GM19395 (cell line): ENCODE data around the gene GRIK3.
"Not testable (repeated sequence)": the region's sequence is repeated elsewhere in the genome, so short reads cannot be mapped to it uniquely, and the experiment has no call there.

Source experiments
- ATAC-seq: cut with Tn5 transposase; IDR thresholded peaks from one replicate; pipeline ENCODE4 v1.9.1; 2021; ENCODE audit warnings: mild to moderate bottlenecking, moderate library complexity; ENCODE audit not compliant: unreplicated experiment

The GRIK3 gene

DNA sequence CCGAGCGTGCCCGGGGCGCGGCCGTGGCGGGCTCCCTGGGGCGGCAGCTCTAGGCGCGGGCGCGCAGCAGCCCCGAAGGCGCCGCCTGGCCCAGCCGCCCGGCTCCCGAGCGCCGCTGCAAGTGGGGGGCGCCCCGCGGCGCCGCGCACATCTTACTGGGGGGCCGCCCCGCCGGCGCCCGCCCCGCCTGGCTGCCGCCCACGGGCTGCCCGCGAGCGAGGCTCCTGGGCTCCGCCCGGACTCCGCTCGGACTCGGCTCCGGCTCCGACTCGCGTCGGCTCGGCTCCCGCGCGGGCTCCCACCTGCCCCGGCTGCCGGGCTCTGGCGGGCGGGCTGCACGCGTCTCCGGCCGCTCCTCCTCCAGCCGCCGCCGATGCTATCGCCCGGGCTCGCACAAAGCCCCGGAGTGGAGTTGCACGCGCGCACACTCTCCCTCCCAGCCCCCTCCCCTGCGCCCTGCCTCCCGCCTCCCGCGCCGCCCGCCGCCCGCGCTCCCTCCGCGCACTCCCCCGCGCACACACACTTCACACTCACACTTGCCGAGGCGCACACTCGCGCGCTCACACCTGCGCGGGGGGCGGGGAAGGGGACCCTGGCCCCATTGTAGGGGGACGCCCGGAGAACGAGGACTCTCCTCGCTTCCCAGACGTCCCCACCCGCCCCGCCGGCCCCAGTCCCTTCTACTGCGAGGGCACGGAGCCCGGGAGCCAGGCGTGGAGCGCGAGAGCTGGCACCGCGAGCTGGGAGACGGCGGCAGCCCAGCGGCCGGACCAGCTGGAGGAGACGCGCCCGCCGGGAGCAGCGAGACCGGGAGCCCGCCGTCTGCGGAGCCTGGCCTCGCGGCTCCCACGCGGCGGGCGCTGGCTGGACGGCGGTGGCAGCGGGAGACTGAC lies at the start of gene GRIK3:
TSS of gene GRIK3 (minus strand) at position 395 of the 893 bp plus-strand sequence. CDS start 407 bp downstream, outside the sequence.
- ATAC-seq, result no peak

DNA sequence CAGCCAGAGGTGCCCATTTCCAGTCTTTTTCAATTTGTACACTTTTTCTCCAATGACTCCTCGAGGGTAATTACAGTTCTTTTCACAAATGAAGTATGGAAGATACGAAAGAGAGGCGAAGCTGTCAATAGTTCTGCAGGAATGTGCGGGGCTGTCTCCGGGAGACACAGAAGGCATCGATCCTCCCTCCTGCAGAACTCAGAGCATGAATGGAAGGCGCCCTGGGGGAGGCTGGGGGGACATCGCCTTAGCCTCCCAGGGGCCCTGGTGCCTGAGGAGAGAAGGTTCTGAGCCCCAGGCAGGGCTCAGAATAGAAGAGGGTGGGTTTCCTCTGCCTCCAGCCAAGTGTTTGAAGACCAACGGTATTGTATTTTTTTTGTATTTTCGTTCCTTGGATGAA lies 49.7 kb upstream of the GRIK3 start:
- no peak for ATAC-seq

DNA sequence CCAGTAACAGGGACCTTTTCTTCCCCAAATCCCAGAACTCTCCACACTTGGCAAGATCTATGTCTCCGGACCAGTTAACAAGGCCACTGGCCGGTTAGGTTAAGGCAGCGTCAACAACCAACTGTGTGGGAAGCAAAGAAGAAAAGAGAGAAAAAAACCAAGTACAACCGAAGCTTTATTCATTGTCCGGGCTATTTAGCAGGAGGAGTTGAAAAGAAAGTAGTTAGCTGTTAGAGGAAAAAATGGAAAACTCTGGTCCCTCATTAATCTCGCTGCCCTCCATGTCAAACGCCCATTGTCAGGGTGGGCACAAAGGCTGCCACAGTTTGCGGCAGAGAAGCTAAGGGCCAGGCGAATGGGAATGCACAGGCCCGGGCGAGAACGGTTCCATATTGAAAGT lies 49.3 kb upstream of the GRIK3 start:
- no peak for ATAC-seq

DNA sequence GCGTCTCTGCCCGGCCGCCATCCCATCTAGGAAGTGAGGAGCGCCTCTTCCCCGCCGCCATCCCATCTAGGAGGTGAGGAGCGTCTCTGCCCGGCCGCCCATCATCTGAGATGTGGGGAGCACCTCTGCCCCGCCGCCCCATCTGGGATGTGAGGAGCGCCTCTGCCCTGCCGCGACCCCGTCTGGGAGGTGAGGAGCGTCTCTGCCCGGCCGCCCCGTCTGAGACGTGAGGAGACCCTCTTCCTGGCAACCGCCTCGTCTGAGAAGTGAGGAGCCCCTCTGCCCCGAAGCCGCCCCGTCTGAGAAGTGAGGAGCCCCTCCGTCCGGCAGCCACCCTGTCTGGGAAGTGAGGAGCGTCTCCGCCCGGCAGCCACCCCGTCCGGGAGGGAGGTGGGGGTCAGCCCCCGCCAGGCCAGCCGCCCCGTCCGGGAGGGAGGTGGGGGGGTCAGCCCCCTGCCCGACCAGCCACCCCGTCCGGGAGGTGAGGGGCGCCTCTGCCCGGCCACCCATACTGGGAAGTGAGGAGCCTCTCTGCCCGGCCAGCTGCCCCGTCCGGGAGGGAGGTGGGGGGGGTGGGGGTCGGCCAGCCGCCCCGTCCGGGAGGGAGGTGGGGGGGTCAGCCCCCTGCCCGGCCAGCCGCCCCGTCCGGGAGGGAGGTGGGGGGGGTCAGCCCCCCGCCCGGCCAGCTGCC lies 46.1 kb upstream of the GRIK3 start:
- not testable (repeated sequence) for ATAC-seq

DNA sequence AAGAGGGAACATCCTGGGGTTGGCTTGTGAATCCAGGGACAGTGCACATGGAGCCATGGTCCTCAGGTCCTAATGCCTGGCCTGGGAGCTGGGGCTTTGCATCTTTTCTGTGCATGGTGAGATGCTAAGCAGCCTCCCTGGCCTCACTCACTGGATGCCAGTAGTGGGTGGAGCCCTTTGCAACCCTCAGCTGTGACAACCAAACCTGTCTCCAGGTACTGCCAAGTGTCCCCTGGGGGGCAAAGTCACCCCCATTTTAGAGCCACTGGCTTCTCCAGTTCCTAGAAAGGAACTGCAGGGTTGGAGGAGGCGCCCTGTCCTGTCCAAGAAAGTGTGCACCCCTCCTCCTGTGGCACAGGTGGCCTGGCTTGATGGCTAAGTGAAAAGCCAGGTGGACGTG lies 44.6 kb upstream of the GRIK3 start:
- no peak for ATAC-seq

DNA sequence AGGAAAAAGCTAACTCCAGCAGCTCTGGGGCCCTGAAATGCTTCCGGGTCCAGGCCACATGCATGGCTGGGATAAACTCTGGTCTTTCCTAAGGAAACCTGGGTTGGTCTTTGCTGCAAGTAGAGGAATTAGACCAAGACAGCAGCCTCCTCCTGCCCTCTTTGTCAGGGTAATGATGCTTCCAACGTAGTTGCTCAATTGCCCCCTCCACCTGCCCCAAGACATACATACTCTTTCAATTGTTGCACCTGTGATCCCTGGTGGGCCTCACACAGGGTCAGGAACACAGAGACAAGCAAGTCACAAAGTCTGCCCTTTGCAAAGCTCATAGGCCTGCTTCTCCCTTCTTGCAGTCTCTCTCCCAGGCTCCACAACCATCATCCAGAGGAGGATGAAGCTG lies 41.9 kb upstream of the GRIK3 start:
- no peak for ATAC-seq

DNA sequence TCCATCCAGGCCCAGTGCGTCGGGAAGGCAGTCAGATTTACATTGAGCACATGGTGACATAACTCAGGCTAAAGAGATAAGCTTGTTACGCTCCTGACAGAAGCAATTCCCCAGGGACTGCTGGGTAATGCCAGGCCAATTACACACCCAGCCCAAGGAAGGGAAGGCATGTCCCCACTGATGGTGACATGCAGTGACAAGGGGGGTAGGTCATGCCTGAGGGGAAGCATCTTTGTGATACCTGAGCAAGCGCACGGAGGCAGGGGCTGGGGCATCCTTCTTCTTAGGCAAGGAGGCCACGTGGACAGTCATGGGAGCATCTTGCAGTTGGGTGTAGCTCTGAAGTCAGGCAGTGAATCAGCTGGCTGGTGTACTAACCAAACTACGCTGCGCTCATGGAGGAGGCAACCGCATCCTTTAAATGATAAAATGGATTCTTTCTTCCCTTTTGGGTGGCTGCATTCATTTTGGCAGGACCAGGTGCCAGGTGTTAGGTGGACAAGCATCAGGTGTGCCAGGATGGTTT lies 39.6 kb upstream of the GRIK3 start:
- ATAC-seq, result no peak

DNA sequence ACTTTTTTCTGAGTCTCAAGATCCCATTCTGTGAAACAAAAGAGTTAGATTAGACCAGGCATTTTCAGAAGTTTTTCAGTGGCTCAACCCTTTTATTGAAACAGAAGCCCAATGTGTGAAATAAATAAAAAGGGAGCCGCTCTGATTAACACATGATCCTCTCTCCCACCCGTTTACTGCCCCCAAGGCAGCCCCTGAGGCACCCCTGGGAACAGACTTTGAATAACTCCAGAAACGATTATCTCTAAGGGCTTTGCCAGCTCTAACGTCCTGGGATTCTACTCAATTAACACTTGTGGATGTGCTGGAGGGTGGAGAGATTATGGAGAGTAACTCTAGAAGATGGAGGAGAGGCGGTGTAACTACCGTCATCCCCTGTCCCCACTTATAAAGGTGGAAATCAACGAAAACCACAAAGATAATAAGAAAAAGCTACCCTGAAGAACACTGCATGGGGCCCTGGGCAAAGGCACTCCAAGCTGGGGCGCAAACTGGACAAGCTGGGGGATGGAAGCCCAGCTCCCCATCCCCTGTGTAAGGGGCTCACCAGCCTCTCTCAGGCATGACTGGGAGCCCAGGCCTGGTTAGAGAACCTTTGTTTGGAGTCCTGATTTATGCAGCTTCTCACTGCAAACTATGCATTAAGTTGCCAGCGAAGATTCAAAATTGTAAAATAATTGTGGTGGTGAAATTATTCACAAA lies 39.0 kb upstream of the GRIK3 start:
- ATAC-seq, result no peak

DNA sequence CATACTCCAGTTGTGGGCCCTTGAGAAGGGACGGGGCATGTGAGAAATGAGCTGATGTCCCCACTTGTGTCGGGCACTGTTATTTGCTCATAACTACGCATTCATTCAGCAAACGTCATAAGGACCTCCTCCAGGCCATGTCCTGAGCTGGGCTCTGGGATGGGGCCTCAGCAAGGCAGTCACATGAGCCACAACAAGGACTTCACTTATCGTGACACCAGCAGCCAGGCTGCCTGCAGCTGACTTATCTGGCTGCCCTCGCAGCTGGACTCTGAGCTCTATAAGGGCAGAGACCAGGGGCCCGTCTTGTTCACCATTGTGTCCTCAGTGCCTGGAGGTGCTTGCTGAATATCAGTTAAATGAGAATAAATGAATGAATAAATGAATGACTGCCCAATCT lies 37.5 kb upstream of the GRIK3 start:
- ATAC-seq, result no peak

DNA sequence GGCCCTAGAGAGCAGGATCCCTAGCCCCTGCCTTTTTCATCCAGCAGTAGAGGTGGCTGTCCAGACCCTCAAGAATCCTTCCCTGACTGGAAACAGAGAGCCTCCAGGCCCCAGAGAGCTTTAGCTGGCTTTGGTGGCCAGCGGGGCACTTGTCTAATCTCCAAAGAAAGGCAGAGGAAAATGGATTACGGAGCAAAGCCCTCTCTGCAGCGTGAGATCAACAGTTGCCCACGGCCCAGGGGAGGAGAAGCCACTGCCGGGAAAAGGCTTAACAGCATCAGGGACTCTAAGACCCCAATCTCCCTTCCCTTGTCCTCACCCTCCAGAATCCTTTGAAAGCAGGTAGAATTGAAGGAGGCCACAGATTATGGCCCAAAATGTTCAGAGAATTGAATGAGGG lies 35.8 kb upstream of the GRIK3 start:
- ATAC-seq, result no peak

DNA sequence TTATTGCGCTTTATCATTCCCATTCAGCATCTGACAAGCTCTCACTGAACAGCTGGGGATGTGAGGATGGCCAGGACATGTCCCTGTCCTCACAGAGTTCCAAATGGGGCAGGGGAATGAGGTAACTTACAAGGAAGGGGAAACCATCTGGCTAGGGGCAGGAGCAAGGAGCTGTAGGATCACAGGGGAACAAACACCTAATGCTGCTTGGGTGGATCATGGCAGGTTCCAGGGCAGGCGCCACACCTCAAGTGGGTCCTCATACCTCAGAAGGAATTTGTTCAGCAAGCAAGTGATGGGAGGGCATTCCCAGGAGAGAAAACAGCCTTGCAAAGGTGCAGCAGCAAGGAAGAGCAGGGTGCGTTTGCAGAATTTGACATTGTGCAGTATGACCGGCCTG lies 35.1 kb upstream of the GRIK3 start:
- no peak for ATAC-seq

DNA sequence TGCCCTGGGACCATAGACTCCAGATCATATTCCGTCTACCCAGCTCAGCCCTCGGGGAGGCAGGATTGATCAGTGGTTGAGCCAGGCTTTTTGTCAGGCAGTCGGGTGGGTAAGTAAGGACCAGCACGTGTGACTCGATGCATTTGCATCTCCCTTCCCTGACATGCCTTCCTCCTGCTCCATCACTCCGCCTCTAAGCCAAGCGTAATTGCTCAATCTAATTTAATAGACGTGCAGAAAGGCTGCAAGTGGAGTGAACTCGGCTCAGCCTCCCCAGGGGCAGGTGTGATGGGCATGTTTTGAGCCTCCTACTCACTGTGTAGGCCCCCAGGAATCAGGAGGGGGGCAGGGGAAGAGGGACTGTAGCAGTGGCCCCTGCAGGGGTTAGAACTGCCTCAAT lies 34.6 kb upstream of the GRIK3 start:
- no peak for ATAC-seq

DNA sequence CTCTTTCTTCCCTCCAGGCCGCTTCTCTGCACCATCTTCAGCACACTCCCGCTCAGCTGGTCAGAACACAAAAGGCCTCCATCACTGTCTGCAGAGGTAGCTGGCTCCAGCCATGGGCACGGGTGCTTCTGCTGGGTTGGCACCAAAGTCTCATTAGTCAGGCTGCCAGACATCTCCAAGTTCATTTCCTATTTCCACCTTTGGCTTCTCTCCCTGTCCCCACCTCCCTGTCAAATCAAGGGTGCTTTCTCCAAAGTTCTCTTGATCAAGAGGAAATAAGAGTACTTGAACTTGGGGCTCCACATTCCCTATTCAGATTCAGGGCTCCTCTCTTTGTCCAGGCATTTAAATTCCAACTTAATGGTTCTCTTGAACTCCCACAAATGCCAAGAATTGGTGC lies 33.9 kb upstream of the GRIK3 start:
- no peak for ATAC-seq

DNA sequence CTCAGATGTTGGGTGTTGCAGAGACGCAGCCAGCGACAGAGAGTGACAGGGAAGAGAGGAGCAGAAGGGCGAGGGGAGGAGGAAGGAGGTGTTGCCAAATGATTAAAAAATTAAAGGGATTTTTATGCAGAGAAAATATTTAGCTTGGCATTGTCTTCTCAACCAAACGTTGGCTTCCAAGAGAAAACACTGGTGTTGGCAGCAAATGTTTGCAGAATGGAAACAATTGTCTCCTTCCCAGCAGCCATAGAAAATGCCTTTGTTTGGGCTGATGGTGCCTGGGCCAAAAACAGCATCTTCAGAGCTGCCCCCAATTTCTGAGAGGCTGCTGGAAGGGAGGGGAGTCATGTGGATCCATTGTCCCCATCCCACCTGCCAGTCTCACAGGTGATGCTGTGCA lies 29.7 kb upstream of the GRIK3 start:
- no peak for ATAC-seq

DNA sequence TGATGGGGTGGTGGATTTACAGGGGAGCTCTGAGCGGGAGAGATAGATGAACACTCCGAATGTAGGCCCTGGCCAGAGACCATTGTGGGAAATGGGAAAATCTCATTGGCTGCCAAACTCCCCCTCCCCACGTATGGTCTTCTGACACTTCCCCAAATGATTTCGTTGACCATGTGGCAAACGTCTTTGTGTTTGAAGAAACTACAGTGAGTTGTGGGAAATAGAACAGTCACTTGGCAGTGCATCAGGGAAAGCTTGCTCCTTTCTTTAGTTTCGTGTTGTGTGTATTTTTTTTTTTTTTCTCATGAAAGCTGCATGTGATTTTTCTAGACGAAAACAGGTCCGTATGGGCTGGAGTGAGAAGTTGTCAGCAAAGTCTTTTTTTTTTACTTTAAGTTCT lies 25.0 kb upstream of the GRIK3 start:
- ATAC-seq, result no peak

DNA sequence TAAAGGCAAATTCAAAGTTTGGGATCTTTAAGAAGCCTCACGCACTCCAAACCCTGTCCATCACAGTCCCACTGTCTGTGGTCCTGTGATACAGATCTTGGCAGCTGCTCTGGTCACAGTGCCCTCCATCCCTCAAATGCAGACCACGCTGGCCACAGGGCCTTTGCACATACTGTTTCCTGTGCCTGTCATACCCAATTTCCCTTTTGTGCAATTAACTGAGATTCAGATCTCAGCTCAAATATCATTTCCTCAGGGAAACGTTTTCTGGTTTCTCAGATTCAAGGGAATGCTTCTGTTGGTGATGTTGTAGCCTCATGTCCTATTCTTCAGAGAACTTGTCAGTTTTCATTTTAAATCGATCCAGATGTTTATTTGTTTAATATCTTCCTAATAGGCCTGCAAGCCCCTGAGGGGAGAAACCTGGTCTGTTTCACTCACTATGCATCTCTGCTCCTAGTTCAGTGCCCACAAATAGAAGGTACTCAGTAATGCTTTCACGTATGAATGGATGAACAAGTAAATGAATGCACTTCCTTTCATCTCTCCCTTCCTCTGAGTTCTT lies 24.2 kb upstream of the GRIK3 start:
- no peak for ATAC-seq

DNA sequence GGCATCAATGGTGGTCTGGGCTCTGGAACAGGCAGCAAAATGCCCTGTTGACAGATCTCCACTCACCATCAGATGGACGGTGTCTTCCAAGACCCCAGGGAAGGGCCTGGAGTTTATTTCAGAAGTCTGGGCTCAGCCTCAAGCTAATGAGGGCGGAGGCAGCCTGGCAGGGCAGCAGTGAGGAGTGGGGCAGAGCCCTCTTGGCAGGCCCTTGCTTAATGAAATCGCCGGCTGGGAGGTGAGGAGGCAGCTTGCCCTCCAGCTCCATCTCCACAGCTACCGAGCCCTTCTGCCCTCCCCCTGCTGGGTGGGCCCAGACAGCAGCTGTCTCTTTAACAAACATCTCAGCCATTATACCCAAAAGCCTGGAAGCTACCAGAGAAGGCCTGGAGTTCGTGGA lies 22.0 kb upstream of the GRIK3 start:
- ATAC-seq, result no peak

DNA sequence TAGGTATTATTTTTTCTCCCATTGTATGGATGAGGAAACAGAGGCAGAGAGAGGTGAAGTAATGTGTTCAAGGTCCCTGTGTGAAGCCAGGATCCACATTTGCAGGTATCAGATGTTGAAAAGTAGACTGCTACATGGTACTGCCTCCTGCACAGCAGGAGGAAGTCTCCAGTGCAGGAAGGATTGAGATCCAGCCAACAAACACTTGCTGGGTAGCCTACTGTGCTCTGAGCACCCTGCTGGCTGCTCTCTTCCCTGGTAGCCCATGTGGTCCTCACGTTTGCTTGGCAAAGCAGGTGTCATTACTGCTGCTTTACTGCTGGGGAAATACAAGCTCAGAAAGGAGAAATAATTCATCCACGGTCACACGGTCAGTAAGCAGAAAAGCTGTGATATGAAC lies 21.3 kb upstream of the GRIK3 start:
- ATAC-seq, result no peak

DNA sequence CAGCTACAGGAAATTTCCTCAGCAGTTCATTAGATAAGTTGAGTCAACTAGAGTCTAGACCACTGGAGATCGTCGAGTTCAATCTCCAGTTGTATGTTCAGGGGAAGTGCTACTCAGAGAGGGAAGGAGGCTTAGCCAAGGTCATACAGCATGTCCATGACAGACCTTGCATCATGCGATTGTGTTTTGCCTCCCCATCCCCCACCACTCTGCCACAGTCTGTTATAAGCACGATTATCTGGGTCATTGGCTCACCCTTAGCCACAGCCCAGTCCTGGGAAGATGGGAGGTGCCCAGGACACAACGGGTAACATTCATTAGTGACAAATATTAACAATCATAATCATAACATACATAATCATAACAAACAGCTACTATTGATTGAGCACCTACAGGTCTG lies 18.9 kb upstream of the GRIK3 start:
- no peak for ATAC-seq

DNA sequence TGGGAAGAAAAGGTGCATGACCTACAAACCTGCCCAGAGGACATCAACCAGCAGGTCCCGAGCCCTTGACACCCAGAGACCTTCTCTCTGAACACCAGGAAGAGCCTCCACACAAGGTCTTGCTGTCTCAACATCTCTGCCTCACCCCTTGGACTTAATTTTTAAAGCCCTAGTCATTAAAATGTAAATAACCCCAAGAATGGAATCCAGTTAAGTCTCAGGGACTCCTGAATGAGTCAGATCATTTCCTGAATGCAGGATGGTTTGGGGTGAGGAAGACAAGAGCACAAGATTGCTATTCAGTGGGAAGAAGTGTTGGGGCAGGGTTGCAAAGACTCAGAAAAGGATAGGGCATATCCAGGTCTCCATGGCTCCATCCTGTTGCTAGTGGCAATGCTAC lies 17.8 kb upstream of the GRIK3 start:
- ATAC-seq, result no peak

DNA sequence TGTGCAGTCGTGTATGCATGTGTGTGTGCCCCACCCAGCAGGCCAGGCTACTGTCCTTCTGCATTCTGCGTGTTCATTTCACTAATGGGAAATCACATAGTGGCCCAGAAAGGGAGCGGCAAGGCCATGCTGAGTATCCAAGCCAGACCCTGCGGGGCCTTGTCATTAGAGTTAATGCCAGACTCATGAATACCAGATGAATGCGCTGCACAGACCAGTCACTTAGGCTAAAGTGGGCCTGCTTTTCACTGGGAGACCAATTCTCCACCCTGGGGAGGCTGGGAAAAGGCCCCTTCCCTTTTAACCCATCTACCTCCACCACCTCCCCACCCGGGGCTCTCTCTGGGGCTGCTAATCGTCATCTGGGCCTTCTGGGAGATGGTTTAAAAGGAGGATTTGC lies 17.0 kb upstream of the GRIK3 start:
- no peak for ATAC-seq
